Colon (tissue), 2 donors: ENCODE data around the gene EIF1.
"Not testable (repeated sequence)": the region's sequence is repeated elsewhere in the genome, so short reads cannot be mapped to it uniquely, and the experiment has no call there.

Experiments used
- FAIRE-seq: peaks from 2 replicates; lab custom pipeline; 2012; peaks lifted over from hg19 to GRCh38; lab: Jason Lieb, UNC
- donor health status: control.
- donor health status: control.

The EIF1 gene

GRCh38 chr17:41655611-41656111, 33.0 kb upstream of the EIF1 start:
- FAIRE-seq, result peak; percentile 18

- FAIRE-seq, result no peak
Measured at GRCh38 chr17:41656249-41657023, 32.2 kb upstream of the EIF1 start.

- FAIRE-seq, result no peak
Measured at GRCh38 chr17:41657176-41657754, 31.4 kb upstream of the EIF1 start.

- no peak for FAIRE-seq
Measured at GRCh38 chr17:41657936-41658335, 30.7 kb upstream of the EIF1 start.

GRCh38 chr17:41658846-41659245, 29.8 kb upstream of the EIF1 start:
- FAIRE-seq, result no peak

GRCh38 chr17:41659427-41660212, 29.1 kb upstream of the EIF1 start:
- FAIRE-seq, result no peak

- no peak for FAIRE-seq
Measured at GRCh38 chr17:41660221-41660711, 28.4 kb upstream of the EIF1 start.

- no peak for FAIRE-seq
Measured at GRCh38 chr17:41663451-41664171, 25.1 kb upstream of the EIF1 start.

GRCh38 chr17:41664172-41664457, 24.6 kb upstream of the EIF1 start:
- FAIRE-seq, result no peak

- FAIRE-seq, result no peak
Measured at GRCh38 chr17:41664587-41665565, 23.8 kb upstream of the EIF1 start.

- FAIRE-seq, result no peak
Measured at GRCh38 chr17:41665566-41666236, 23.0 kb upstream of the EIF1 start.

GRCh38 chr17:41666237-41666641, 22.4 kb upstream of the EIF1 start:
- FAIRE-seq, result no peak

- FAIRE-seq, result no peak
Measured at GRCh38 chr17:41666708-41667279, 21.9 kb upstream of the EIF1 start.

- no peak for FAIRE-seq
Measured at GRCh38 chr17:41667280-41668041, 21.2 kb upstream of the EIF1 start.

GRCh38 chr17:41672153-41672552, 16.5 kb upstream of the EIF1 start:
- FAIRE-seq, result no peak

- not testable (repeated sequence) for FAIRE-seq
Measured at GRCh38 chr17:41675157-41676057, 13.3 kb upstream of the EIF1 start.

GRCh38 chr17:41676058-41676419, 12.6 kb upstream of the EIF1 start:
- FAIRE-seq, result no peak

GRCh38 chr17:41678411-41678906, 10.2 kb upstream of the EIF1 start:
- FAIRE-seq, result no peak
